ENCODE data around the gene RNF8. TPM values are rescaled to one million over a fixed set of nuclear protein-coding genes. Genes with fewer than 3 reads are reported as not detected.

Gene RNF8
- total and polyA plus RNA-seq, 10 of the 15 experiments (the other 5 are each of a cell fraction or from before 2014, with no cell fraction given) = 7.8 to 30.2 (median 23.3) TPM

GRCh38 chr6:37308069-37308815 is 45.5 kb upstream of the RNF8 start (continued):
- no peak for TF ChIP-seq ZBTB40 (IDR thresholded peaks at IDR 0.05; ENCODE audit: borderline replicate concordance)

DNA sequence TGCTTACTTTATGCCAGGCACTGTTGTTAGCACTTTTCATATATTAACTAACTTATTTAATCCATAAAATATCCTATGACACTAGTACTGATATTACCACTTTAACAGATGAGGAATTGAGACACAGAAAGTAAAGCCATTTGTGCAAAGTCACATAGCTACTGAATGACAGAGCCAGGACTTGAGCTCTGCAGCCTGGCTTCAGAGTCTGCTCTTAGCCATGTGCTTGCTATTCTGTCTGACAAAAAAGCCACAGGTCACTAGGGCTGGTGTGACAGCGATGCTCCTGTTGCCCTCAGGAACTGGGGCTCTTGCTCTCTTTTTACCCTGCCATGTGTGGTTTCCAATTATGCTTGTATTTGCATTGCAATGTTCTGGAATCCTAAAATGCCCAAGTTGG is 44.7 kb upstream of the RNF8 start:
- ChIA-PET POLR2A (interaction anchor here (0.6 kb wide), 1 partner anchor 1780 kb away, joined by 4 read pairs; no protein-coding TSS in a partner anchor), SMC1A (ENCODE audit: uncharacterized antibody, unreplicated experiment) (interaction anchor here (0.7 to 1.4 kb wide), 4 partner anchors 17 to 685 kb away, joined by 3 to 5 read pairs (median 4); no protein-coding TSS in a partner anchor), RAD21 (ENCODE audit: unreplicated experiment) (interaction anchor here (0.5 to 1.0 kb wide), 2 partner anchors 16 to 291 kb away, joined by 3 read pairs; no protein-coding TSS in a partner anchor), CTCF (interaction anchor here (0.8 to 8.6 kb wide), 7 partner anchors 11 to 100 kb away, joined by 3 to 61 read pairs (median 4); no protein-coding TSS in a partner anchor)
- no peak for ATAC-seq
- H3K9ac ChIP-seq (ENCODE audit: control insufficient read depth, insufficient read depth, low read length) = no peak overlapping the region
- H4K20me1 ChIP-seq (ENCODE audit: control insufficient read depth, insufficient read depth) = no peaks in the 10 kb centered on the region
- no peak overlapping the region for H3K4me2 ChIP-seq (ENCODE audit: control insufficient read depth, insufficient read depth)
- H3K4me1 ChIP-seq (ENCODE audit: control insufficient read depth, insufficient read depth, low read length) = peaks cover 5% of the 10 kb centered on the region
- in situ Hi-C loops (cut with MboI) (no loop called here), intact Hi-C loops (cut with micrococcal nuclease; ENCODE audit: unreplicated experiment) (no loop called here)
- H2AFZ ChIP-seq (ENCODE audit: control insufficient read depth, low read depth, low read length) = no peak overlapping the region
- H3K9me3 ChIP-seq (replicated peaks; ENCODE audit: control insufficient read depth, insufficient read depth, low read length) = no peaks in the 10 kb centered on the region
- no peak for DNase-seq (ENCODE audit: low read depth, low spot score)
- peaks cover 0 to 4% of the 10 kb centered on the region in 2 experiments; a peak in 2 of 4 replicates for H3K36me3 ChIP-seq (ENCODE audit: control insufficient read depth in 2 of 2, insufficient read depth in 2 of 2, low read length in 1 of 2)
- H3K4me3 ChIP-seq = no peak overlapping the region
- no TSS peak for BruUV-seq (replicated peaks)
- H3K27ac ChIP-seq (ENCODE audit: control insufficient read depth, insufficient read depth) = no peak overlapping the region
- no peaks in the 10 kb centered on the region for H3K79me2 ChIP-seq (ENCODE audit: control insufficient read depth, insufficient read depth, low read length)
- 100% methylated on average over 1 of the region's 1 CpG for WGBS (ENCODE audit: insufficient coverage, insufficient replicate concordance, low lambda C conversion rate, missing lambda C conversion rate)
- H3K27me3 ChIP-seq (replicated peaks in 1 of 2; ENCODE audit: control insufficient read depth in 2 of 2, insufficient read depth in 2 of 2, low read length in 1 of 2) = no peaks in the 10 kb centered on the region
- FAIRE-seq = no peak
- TF ChIP-seq MTA3 (IDR thresholded peaks at IDR 0.05; ENCODE audit: borderline replicate concordance, low read length) = no peak
- TF ChIP-seq NR2C1 (IDR thresholded peaks at IDR 0.05) = no peak
- TF ChIP-seq CHD2 (IDR thresholded peaks at IDR 0.05; ENCODE audit: borderline replicate concordance, low read depth, low read length) = no peak
- no peak for TF ChIP-seq RB1 (IDR thresholded peaks at IDR 0.05; ENCODE audit: borderline replicate concordance)
- no peak for TF ChIP-seq ESRRA (IDR thresholded peaks at IDR 0.05; ENCODE audit: low read length)
- TF ChIP-seq NFXL1 (IDR thresholded peaks at IDR 0.05; ENCODE audit: borderline replicate concordance) = no peak
- no peak for TF ChIP-seq JUNB (IDR thresholded peaks at IDR 0.05)
- TF ChIP-seq ZNF207 (IDR thresholded peaks at IDR 0.05; ENCODE audit: borderline replicate concordance) = no peak
- no peak for TF ChIP-seq ZNF384 (IDR thresholded peaks at IDR 0.05; ENCODE audit: borderline replicate concordance, low read depth, low read length)
- no peak for TF ChIP-seq RFX5 (IDR thresholded peaks at IDR 0.05; ENCODE audit: low read depth, low read length)
- no peak for TF ChIP-seq GABPA (IDR thresholded peaks at IDR 0.05; ENCODE audit: low read depth)
- TF ChIP-seq ATF3 (IDR thresholded peaks at IDR 0.05; ENCODE audit: borderline replicate concordance, extremely low read depth, low read depth, low read length) = no peak
- TF ChIP-seq IRF4 (IDR thresholded peaks at IDR 0.05; ENCODE audit: low read depth, low read length) = no peak
- no peak for TF ChIP-seq SP1 (IDR thresholded peaks at IDR 0.05; ENCODE audit: low read depth, low read length)
- TF ChIP-seq, protein P1, sequence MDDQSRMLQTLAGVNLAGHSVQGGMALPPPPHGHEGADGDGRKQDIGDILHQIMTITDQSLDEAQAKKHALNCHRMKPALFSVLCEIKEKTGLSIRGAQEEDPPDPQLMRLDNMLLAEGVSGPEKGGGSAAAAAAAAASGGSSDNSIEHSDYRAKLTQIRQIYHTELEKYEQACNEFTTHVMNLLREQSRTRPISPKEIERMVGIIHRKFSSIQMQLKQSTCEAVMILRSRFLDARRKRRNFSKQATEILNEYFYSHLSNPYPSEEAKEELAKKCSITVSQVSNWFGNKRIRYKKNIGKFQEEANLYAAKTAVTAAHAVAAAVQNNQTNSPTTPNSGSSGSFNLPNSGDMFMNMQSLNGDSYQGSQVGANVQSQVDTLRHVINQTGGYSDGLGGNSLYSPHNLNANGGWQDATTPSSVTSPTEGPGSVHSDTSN (IDR thresholded peaks at IDR 0.05; ENCODE audit: insufficient replicate concordance, low read depth, low read length) = no peak
- TF ChIP-seq RAD51 (IDR thresholded peaks at IDR 0.05) = no peak
- TF ChIP-seq ZNF24 (IDR thresholded peaks at IDR 0.05) = no peak

Data from GM12878 (cell line).